Endodermal cell (in vitro differentiated cells): ENCODE results near the gene GPR141. TPM values are rescaled to one million over a fixed set of nuclear protein-coding genes. Genes with fewer than 3 reads are reported as not detected.

Experiments used
- DNase-seq: peaks from one replicate; pipeline ENCODE4 v3.0.0-alpha.2; 2017
- H3K27ac ChIP-seq: 2 replicates; pipeline ENCODE4 v1.5.1; 2013; ENCODE audit warnings: mild to moderate bottlenecking, low read depth, low read length, moderate library complexity
- H3K27me3 ChIP-seq: 2 replicates; pipeline ENCODE4 v1.6.1; 2013; ENCODE audit warnings: mild to moderate bottlenecking, low read length, moderate library complexity; ENCODE audit not compliant: insufficient read depth, control insufficient read depth, poor library complexity, severe bottlenecking
- H3K36me3 ChIP-seq: 2 replicates; pipeline ENCODE4 v1.7.0; 2013; ENCODE audit warnings: mild to moderate bottlenecking, low read length, moderate library complexity; ENCODE audit not compliant: control insufficient read depth, insufficient read depth
- H3K4me1 ChIP-seq: one replicate; pipeline ENCODE4 v1.7.0; 2013; ENCODE audit warnings: low read length; ENCODE audit not compliant: control insufficient read depth, insufficient read depth
- H3K4me3 ChIP-seq: 2 replicates; pipeline ENCODE4 v1.5.1; 2013; ENCODE audit warnings: mild to moderate bottlenecking, low read length, moderate library complexity
- H3K9ac ChIP-seq: 2 replicates; pipeline ENCODE4 v1.6.1; 2013; ENCODE audit warnings: mild to moderate bottlenecking, low read length, moderate library complexity; ENCODE audit not compliant: poor library complexity, severe bottlenecking; ENCODE audit errors: extremely low read depth
- H3K9me3 ChIP-seq: 2 replicates; pipeline ENCODE4 v1.6.1; 2013; ENCODE audit warnings: mild to moderate bottlenecking, low read length, moderate library complexity; ENCODE audit not compliant: control insufficient read depth
- H3K27ac Mint-ChIP-seq: 2 replicates; pipeline ENCODE4 v1.8.0; 2020; ENCODE audit warnings: mixed read lengths
- H3K27me3 Mint-ChIP-seq: 2 replicates; pipeline ENCODE4 v1.8.0; 2021; ENCODE audit warnings: mild to moderate bottlenecking, mixed read lengths; ENCODE audit not compliant: insufficient read depth
- H3K36me3 Mint-ChIP-seq: 2 replicates; pipeline ENCODE4 v1.8.0; 2020; ENCODE audit warnings: low read depth, mixed read lengths
- H3K4me1 Mint-ChIP-seq: 2 replicates; pipeline ENCODE4 v1.8.0; 2020; ENCODE audit warnings: mixed read lengths
- H3K4me3 Mint-ChIP-seq: 2 replicates; pipeline ENCODE4 v1.8.0; 2020; ENCODE audit warnings: mild to moderate bottlenecking, moderate library complexity, mixed read lengths
- H3K9me3 Mint-ChIP-seq: 2 replicates; pipeline ENCODE4 v1.8.0; 2020; ENCODE audit warnings: mild to moderate bottlenecking, mixed read lengths
- WGBS, 2 experiments: methylation state at CpG; one replicate each; pipeline versions ENCODE4 v1.1.5 to v1.1.7; 2013; ENCODE audit warnings: missing lambda C conversion rate in 2 of 2, mixed read lengths in 1 of 2; ENCODE audit not compliant: insufficient coverage in 1 of 2, insufficient read length in 1 of 2; 5-methylcytosine and 5-hydroxymethylcytosine counted together
- total RNA-seq, 2 donors: library from RNA; stranded (reverse); fragmentation: NEBNext Ultra II Directional in 1 of 2; extraction: Animal tissue kit (Norgen Biotek cat#: 25700) in 1 of 2; gene quantifications; 2 replicates in 1 of 2; 3 replicates in 1 of 2; pipeline ENCODE4 v1.2.1, GENCODE V29; 2021
- TF ChIP-seq, protein P1 (sequence below): fragments of 200-600 bp; sonication (generic); conservative IDR thresholded peaks from 2 replicates; pipeline ENCODE4 v1.5.0; 2021; ENCODE audit warnings: antibody characterized with exemption, mild to moderate bottlenecking

The GPR141 gene
- total RNA-seq, 2 donors from 2014 or later: 1.9 to 3.9 TPM

DNA sequence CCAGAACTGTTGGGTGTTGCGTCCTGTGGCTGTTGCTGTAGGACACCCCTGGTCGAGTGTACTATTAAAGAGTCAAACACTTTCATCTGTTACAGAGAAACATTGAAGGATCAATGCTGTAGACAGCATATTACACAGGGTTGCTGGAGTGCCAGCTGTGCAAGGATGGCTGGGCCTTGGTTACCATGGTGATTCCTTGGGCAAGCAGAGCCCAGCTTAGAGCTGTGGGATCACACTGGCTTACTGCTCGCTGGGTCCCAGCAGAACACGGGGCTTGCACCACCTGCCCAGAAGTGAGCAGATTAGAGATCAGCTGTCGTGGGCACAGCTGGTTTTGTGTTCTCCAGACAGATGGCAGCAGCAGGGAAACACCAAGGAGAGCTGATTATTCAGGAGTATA lies 76.0 kb downstream of the GPR141 start:
- H3K4me1 ChIP-seq: no peaks in the 10 kb centered on the region
- no peak overlapping the region for H3K27ac Mint-ChIP-seq
- H3K9me3 Mint-ChIP-seq: peaks cover 5% of the 10 kb centered on the region
- no peaks in the 10 kb centered on the region for H3K27me3 Mint-ChIP-seq
- WGBS, 2 experiments: 80 to 83% methylated on average over 3 to 5 of the region's 5 CpGs
- H3K4me3 ChIP-seq: no peak overlapping the region
- H3K36me3 Mint-ChIP-seq: no peaks in the 10 kb centered on the region
- no peak for DNase-seq
- no peaks in the 10 kb centered on the region for H3K27me3 ChIP-seq
- no peaks in the 10 kb centered on the region for H3K36me3 ChIP-seq
- peaks cover 4% of the 10 kb centered on the region for H3K4me1 Mint-ChIP-seq
- TF ChIP-seq, protein P1, sequence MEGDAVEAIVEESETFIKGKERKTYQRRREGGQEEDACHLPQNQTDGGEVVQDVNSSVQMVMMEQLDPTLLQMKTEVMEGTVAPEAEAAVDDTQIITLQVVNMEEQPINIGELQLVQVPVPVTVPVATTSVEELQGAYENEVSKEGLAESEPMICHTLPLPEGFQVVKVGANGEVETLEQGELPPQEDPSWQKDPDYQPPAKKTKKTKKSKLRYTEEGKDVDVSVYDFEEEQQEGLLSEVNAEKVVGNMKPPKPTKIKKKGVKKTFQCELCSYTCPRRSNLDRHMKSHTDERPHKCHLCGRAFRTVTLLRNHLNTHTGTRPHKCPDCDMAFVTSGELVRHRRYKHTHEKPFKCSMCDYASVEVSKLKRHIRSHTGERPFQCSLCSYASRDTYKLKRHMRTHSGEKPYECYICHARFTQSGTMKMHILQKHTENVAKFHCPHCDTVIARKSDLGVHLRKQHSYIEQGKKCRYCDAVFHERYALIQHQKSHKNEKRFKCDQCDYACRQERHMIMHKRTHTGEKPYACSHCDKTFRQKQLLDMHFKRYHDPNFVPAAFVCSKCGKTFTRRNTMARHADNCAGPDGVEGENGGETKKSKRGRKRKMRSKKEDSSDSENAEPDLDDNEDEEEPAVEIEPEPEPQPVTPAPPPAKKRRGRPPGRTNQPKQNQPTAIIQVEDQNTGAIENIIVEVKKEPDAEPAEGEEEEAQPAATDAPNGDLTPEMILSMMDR: no peak
- no peak overlapping the region for H3K9ac ChIP-seq
- H3K9me3 ChIP-seq: no peaks in the 10 kb centered on the region
- H3K27ac ChIP-seq: no peak overlapping the region
- H3K4me3 Mint-ChIP-seq: no peak overlapping the region

DNA sequence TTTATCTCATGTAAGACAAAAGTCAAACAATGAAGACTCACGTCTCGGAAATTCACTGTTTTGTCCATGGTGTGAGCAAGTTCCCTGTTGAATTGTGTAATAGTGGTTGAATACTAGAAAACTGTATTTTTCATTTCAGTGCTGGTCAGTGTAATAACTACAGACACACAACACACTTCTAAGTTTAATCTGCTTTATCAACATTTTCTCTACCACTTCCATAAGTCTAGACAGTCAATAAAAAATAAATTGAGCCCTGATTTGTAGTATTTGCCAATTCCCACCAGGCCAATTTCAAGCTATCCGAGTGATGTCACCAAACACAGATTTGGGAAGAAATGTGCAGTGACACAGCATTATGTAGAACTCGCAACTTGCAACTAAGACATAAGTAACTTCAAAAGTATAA lies 81.9 kb downstream of the GPR141 start:
- H3K4me3 Mint-ChIP-seq: no peak overlapping the region
- Histone ChIP-seq H3K27ac (no peak overlapping the region), H3K27me3 (no peaks in the 10 kb centered on the region), H3K9ac (no peak overlapping the region), H3K36me3 (no peaks in the 10 kb centered on the region), H3K4me1 (no peaks in the 10 kb centered on the region), H3K9me3 (no peaks in the 10 kb centered on the region), H3K4me3 (no peak overlapping the region)
- H3K36me3 Mint-ChIP-seq: no peaks in the 10 kb centered on the region
- H3K4me1 Mint-ChIP-seq: no peaks in the 10 kb centered on the region
- no peaks in the 10 kb centered on the region for H3K27me3 Mint-ChIP-seq
- WGBS, 2 experiments: 93 to 100% methylated on average over 2 to 4 of the region's 4 CpGs
- DNase-seq: no peak
- TF ChIP-seq, protein P1: no peak
- peaks cover 5% of the 10 kb centered on the region for H3K9me3 Mint-ChIP-seq
- H3K27ac Mint-ChIP-seq: no peak overlapping the region

- Mint-ChIP-seq H3K4me1 (no peaks in the 10 kb centered on the region), H3K4me3 (no peak overlapping the region), H3K27me3 (no peaks in the 10 kb centered on the region), H3K27ac (no peak overlapping the region), H3K9me3 (peaks cover 5% of the 10 kb centered on the region), H3K36me3 (no peaks in the 10 kb centered on the region)
- Histone ChIP-seq H3K27ac (no peak overlapping the region), H3K4me3 (no peak overlapping the region), H3K4me1 (no peaks in the 10 kb centered on the region), H3K36me3 (no peaks in the 10 kb centered on the region), H3K27me3 (no peaks in the 10 kb centered on the region), H3K9me3 (no peaks in the 10 kb centered on the region), H3K9ac (no peak overlapping the region)
- no peak for DNase-seq
- TF ChIP-seq, protein P1: no peak
- 96% methylated on average over 3 to 6 of the region's 6 CpGs for WGBS, 2 experiments
Observed at GRCh38 chr7:37765872-37766525, 82.4 kb downstream of the GPR141 start.
